GM12874 (cell line): ENCODE measurements around the gene KRTAP12-1.

Source experiments
- TF ChIP-seq, protein P1 (sequence below): IDR thresholded peaks from 2 replicates; pipeline ENCODE4 v1.5.1; 2011; ENCODE audit warnings: low read depth, mild to moderate bottlenecking, control low read depth, low read length, moderate library complexity; ENCODE audit not compliant: insufficient read depth

The KRTAP12-1 gene

GRCh38 chr21:44684077-44684476 lies 2.1 kb upstream of the KRTAP12-1 start:
- TF ChIP-seq, protein P1, sequence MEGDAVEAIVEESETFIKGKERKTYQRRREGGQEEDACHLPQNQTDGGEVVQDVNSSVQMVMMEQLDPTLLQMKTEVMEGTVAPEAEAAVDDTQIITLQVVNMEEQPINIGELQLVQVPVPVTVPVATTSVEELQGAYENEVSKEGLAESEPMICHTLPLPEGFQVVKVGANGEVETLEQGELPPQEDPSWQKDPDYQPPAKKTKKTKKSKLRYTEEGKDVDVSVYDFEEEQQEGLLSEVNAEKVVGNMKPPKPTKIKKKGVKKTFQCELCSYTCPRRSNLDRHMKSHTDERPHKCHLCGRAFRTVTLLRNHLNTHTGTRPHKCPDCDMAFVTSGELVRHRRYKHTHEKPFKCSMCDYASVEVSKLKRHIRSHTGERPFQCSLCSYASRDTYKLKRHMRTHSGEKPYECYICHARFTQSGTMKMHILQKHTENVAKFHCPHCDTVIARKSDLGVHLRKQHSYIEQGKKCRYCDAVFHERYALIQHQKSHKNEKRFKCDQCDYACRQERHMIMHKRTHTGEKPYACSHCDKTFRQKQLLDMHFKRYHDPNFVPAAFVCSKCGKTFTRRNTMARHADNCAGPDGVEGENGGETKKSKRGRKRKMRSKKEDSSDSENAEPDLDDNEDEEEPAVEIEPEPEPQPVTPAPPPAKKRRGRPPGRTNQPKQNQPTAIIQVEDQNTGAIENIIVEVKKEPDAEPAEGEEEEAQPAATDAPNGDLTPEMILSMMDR = no peak

GRCh38 chr21:44682580-44683151 lies 703 bp upstream of the KRTAP12-1 start:
- TF ChIP-seq, protein P1 = no peak

DNA sequence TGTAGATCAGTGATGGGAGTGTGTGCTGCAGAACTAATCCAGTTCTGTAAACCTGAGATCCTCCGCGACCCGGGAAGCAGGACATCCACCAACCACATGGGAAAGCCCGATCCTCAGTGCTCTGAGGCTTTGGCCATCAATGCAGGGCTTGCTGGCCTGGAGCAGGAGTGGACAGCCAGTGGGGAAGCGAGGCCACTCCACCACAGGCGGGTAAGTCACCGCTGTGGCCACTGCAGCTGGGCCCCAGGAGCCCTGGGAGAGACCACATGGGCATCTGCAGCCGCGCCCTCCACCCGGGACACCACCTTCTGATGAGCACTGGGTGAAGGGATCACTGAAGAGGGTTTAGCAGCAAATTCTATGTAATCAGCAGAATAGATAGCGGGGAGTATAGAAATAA lies 811 bp downstream of the KRTAP12-1 start:
- TF ChIP-seq, protein P1 = no peak

DNA sequence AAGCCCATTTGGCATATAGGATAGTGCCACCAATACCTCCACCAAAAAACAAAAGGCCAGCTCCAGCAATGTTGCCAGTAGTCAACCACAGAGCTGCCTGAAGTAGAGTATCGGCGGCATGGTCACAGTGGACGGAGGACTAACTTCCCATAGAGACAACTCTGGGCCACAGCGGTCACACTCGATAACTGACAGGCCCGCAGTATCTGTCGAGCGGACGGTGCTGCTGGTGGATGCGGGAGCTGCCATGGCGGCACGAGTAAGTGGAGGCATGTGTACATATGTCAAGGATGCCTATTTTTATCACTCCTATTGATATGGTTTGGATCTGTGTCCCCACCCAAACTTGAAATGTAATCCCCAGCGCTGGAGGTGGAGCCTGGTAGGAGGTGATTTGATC lies 4.1 kb downstream of the KRTAP12-1 start:
- TF ChIP-seq, protein P1 = no peak

- TF ChIP-seq, protein P1 = no peak
Measured at GRCh38 chr21:44671911-44672310, 10.1 kb downstream of the KRTAP12-1 start.

- TF ChIP-seq, protein P1 = no peak
Measured at GRCh38 chr21:44670642-44671432, 11.1 kb downstream of the KRTAP12-1 start.

DNA sequence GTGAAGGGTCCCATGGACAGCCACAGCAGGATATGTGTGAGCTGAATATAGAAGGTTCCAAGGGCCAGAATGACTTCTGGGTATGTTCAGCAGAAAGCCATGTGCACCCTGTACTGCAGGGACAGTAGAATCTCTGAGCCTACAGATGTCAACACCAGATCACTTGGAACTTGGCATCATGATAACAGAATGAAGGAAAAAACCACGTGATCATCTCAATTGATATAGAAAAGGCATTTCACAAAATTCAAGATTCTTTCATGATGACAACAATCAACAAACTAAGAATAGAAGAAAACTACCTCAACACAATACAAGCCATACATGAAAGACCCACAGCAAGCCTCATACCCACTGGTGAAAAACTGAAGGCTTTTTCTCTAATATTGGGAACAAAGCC lies 14.4 kb downstream of the KRTAP12-1 start:
- TF ChIP-seq, protein P1 = no peak
